HL-60 (cell line): ENCODE data around the gene CNTN1.

ENCODE experiments used
- DNase-seq, 2 experiments: peaks; one replicate each; pipeline ENCODE4 v3.0.0-alpha.2; 2010 to 2020; ENCODE audit warnings: low read depth in 1 of 2, low spot score in 1 of 2
- H3K27ac ChIP-seq: fragments of 250-450 bp; sonication (Bioruptor Pico); replicated peaks from 2 replicates; pipeline ENCODE4 v1.5.1; 2020; ENCODE audit warnings: mild to moderate bottlenecking, moderate library complexity
- H3K27me3 ChIP-seq: fragments of 250-450 bp; sonication (Bioruptor Pico); 2 replicates; pipeline ENCODE4 v1.5.1; 2021; ENCODE audit warnings: mild to moderate bottlenecking, moderate library complexity; ENCODE audit not compliant: insufficient read depth, poor library complexity, severe bottlenecking
- H3K4me3 ChIP-seq: replicated peaks from 2 replicates; pipeline ENCODE4 v1.5.1; 2011; ENCODE audit warnings: mild to moderate bottlenecking, control low read depth, low read length; ENCODE audit not compliant: insufficient read depth
- CTCF ChIP-seq: IDR thresholded peaks from one replicate; pipeline ENCODE4 v1.5.1; 2011; ENCODE audit warnings: low read length, control low read depth, inconsistent platforms; ENCODE audit not compliant: insufficient read depth
- GABPA ChIP-seq: IDR thresholded peaks from 2 replicates; pipeline ENCODE4 v1.6.1; 2012; ENCODE audit warnings: low read depth
- POLR2AphosphoS5 ChIP-seq: IDR thresholded peaks from 2 replicates; pipeline ENCODE4 v1.6.1; 2012; ENCODE audit warnings: low read depth
- REST ChIP-seq: IDR thresholded peaks from 2 replicates; pipeline ENCODE4 v1.6.1; 2012; ENCODE audit warnings: low read depth; ENCODE audit not compliant: insufficient replicate concordance
- SPI1 ChIP-seq: IDR thresholded peaks from 2 replicates; pipeline ENCODE4 v1.6.1; 2012; ENCODE audit warnings: low read depth, mild to moderate bottlenecking, borderline replicate concordance

CNTN1 gene

GRCh38 chr12:40647651-40648050 lies 44.6 kb upstream of the CNTN1 start:
- H3K4me3 ChIP-seq = no peak overlapping the region
- TF ChIP-seq GABPA (no peak), CTCF (no peak), REST (no peak), SPI1 (no peak), POLR2AphosphoS5 (no peak)
- no peak overlapping the region for H3K27ac ChIP-seq
- DNase-seq = no peak
- H3K27me3 ChIP-seq = peaks cover 3% of the 10 kb centered on the region

- no peak overlapping the region for H3K4me3 ChIP-seq
- peaks cover 3% of the 10 kb centered on the region for H3K27me3 ChIP-seq
- DNase-seq = no peak
- no peak for TF ChIP-seq CTCF
- no peak for TF ChIP-seq SPI1
- TF ChIP-seq POLR2AphosphoS5 = no peak
- TF ChIP-seq REST = no peak
- TF ChIP-seq GABPA = no peak
- H3K27ac ChIP-seq = no peak overlapping the region
These were observed 43.7 kb upstream of the CNTN1 start for GRCh38 chr12:40648519-40648918.

- no peak for DNase-seq
- Histone ChIP-seq H3K27ac (no peak overlapping the region), H3K4me3 (no peak overlapping the region), H3K27me3 (peaks cover 3% of the 10 kb centered on the region)
- TF ChIP-seq CTCF (no peak), SPI1 (no peak), POLR2AphosphoS5 (no peak), REST (no peak), GABPA (no peak)
These were observed 42.1 kb upstream of the CNTN1 start for GRCh38 chr12:40650038-40650704.
